ENCODE data around the gene SPPL2C.

Gene SPPL2C

GRCh38 chr17:45888392-45888791 is 43.7 kb downstream of the SPPL2C start:
- DNase-seq, result peak; percentile 18

GRCh38 chr17:45889579-45889978 is 44.9 kb downstream of the SPPL2C start:
- no peak for DNase-seq

GRCh38 chr17:45893725-45894021 is 49.0 kb downstream of the SPPL2C start:
- DNase-seq, result no peak

- DNase-seq, result peak; percentile 85
Measured at GRCh38 chr17:45894022-45894784, 49.5 kb downstream of the SPPL2C start, which contains the start of gene MAPT. MAPT (plus strand) TSS chr17:45894554; CDS start chr17:45962338, 67,784 bp downstream.

- DNase-seq, result peak; percentile 13
Measured at GRCh38 chr17:45895304-45895968, 50.8 kb downstream of the SPPL2C start.

GRCh38 chr17:45895969-45896785 is 51.5 kb downstream of the SPPL2C start:
- DNase-seq, result no peak

Data from activated CD4-positive, alpha-beta T cell treated with anti-CD3 and anti-CD28 coated beads for 48 hours (primary cell).